K562 (cell line): ENCODE measurements around the gene ZNF318.

Source experiments
- ARID2 ChIP-seq: fragments of 450-650 bp; IDR thresholded peaks from 2 replicates; pipeline ENCODE4 v1.6.1; 2017; ENCODE audit warnings: antibody characterized with exemption, mild to moderate bottlenecking
- BDP1 ChIP-seq: IDR thresholded peaks from 3 replicates; pipeline ENCODE4 v1.6.1; 2011; ENCODE audit not compliant: insufficient read length, insufficient read depth
- KDM1A ChIP-seq, 2 experiments: fragments of 450-650 bp; IDR thresholded peaks; 2 replicates each; pipeline ENCODE4 v1.6.1; 2016; ENCODE audit warnings: mild to moderate bottlenecking in 2 of 2
- RCOR1 ChIP-seq, 2 experiments: IDR thresholded peaks; 2 replicates each; pipeline ENCODE4 v1.6.1; 2012; ENCODE audit warnings: low read depth in 2 of 2, low read length in 2 of 2, borderline replicate concordance in 1 of 2, improper control_type of control experiment in 1 of 2

DNA sequence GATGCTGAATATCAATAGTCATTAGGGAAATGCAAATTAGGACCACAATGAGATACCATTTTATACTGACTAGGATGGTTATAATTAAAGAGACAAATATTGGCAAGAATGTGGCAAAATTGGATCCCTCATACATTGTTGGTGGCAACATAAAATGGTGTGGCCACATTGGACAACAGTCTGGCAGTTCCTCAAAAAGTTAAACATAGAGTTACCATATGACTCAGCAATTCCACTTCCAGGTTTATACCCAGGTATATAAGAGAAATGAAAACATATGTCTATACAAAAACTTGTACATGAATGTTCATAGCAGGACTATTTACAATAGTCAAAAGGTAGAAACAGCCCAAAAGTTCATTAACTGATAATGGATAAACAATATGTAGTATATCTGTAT lies 58.8 kb downstream of the ZNF318 start:
- TF ChIP-seq KDM1A (IDR thresholded peaks at IDR 0.05), result no peak
- TF ChIP-seq ARID2, result no peak
- TF ChIP-seq BDP1, result no peak
- no peak for TF ChIP-seq RCOR1 (IDR thresholded peaks at IDR 0.05; ENCODE audit: borderline replicate concordance in 1 of 2, low read depth in 2 of 2, low read length in 2 of 2)
